Measurements from ENCODE around the gene CRYBG1. TPM values are rescaled to one million over a fixed set of nuclear protein-coding genes. Genes with fewer than 3 reads are reported as not detected.

The CRYBG1 gene
- total and polyA plus RNA-seq, 8 donors: 2.3 to 9.2 (median 4.3) TPM

DNA sequence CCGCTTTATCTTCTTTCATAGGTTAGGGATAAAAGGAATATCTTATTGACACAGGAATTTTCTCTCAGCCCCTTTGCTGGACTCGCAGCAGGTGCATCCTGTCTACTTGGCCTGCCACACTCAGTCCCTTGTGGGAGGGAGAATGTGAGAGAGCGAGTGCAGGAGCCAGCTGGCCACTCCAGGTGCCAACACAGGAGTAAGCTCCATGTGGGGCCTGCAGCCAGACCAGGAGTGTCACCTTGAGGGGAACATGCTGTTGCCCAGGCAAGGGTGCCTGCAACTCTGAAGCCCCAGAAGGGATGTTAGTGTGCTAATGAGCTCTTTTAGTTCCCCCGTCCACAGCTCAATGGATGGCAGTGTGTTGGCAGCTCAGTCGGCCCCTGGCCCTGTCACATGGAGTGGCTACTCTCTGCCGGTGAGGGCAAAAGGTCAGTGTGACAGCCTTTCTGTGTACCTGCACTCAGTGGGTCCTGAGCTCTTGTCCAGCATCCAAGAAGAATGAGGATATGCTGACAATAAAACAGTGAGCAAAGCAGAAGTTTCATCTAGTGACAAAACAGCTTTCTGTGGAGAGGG is 57.1 kb downstream of the CRYBG1 start:
- Histone ChIP-seq H3K4me1 (peaks cover 0 to 3% (median 0%) of the 10 kb centered on the region in 3 donors), H3K27me3 (no peaks in the 10 kb centered on the region), H3K36me3 (no peaks in the 10 kb centered on the region), H3K4me3 (no peak overlapping the region), H3K9me3 (no peaks in the 10 kb centered on the region), H3K27ac (no peak overlapping the region)
- FAIRE-seq: no peak
- WGBS, 2 donors: 68 to 70% methylated on average over 6 of the region's 6 CpGs
- ATAC-seq: peak in 2 of 4 donors; percentile 59 to 90
- peak in 3 of 6 donors; percentile 7 to 69 (median 28) for DNase-seq
- TF ChIP-seq CTCF (IDR thresholded peaks at IDR 0.05): no peak
- intact Hi-C loops (cut with DNase I): no loop called here

DNA sequence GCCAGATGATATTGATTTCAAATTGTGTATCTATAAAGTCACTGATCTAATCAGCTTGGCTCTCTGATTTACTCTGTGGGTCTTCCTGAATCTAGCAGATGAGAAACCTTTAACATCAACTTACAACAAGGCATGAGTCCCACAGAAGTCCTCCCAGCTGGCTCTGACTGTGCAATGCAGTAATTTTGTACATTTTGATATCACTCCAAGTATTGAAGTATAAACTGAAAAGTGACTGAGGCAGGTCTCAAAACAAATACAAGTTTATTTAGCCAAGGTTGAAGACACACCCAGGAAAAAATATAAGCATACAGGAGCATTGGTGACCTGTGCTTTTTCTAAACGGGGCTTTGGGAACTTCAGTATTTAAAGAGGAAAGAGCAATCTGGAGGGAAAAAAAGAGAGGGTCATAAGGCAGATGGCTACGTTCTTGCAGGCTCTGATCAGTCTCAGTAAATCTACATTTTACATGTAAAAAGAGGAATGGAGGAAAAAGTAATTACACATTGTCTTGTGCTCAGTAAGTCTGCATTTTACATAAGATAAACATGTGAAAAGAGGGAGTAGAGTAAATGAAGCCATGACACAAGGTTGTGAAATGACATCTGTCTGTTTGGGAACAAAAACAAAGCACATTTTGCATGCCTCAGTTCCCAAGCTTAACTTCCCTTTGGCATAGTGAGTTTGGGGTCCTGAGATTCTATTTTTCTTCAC is 59.5 kb downstream of the CRYBG1 start:
- no peak for TF ChIP-seq CTCF (IDR thresholded peaks at IDR 0.05)
- intact Hi-C loops (cut with DNase I): no loop called here
- no peak for DNase-seq
- Histone ChIP-seq H3K4me1 (peaks cover 0 to 3% (median 0%) of the 10 kb centered on the region in 3 donors), H3K27ac (no peak overlapping the region), H3K4me3 (no peak overlapping the region), H3K27me3 (no peaks in the 10 kb centered on the region), H3K9me3 (no peaks in the 10 kb centered on the region), H3K36me3 (no peaks in the 10 kb centered on the region)
- no peak for FAIRE-seq
- WGBS, 2 donors: 47 to 48% methylated on average over 2 of the region's 2 CpGs
- no peak for ATAC-seq

GRCh38 chr6:106421496-106421895 is 61.0 kb downstream of the CRYBG1 start:
- intact Hi-C loops (cut with DNase I): no loop called here
- ATAC-seq: no peak
- no peaks in the 10 kb centered on the region for H3K36me3 ChIP-seq
- H3K9me3 ChIP-seq: no peaks in the 10 kb centered on the region
- no peak overlapping the region for H3K4me3 ChIP-seq
- H3K4me1 ChIP-seq: peaks cover 0 to 3% (median 0%) of the 10 kb centered on the region in 3 donors
- WGBS, 2 donors: 96 to 97% methylated on average over 2 of the region's 2 CpGs
- no peak overlapping the region for H3K27ac ChIP-seq
- FAIRE-seq: no peak
- DNase-seq: no peak
- no peak for TF ChIP-seq CTCF (IDR thresholded peaks at IDR 0.05)
- H3K27me3 ChIP-seq: no peaks in the 10 kb centered on the region

GRCh38 chr6:106422534-106422933 is 62.0 kb downstream of the CRYBG1 start:
- TF ChIP-seq CTCF (IDR thresholded peaks at IDR 0.05): no peak
- FAIRE-seq: no peak

DNA sequence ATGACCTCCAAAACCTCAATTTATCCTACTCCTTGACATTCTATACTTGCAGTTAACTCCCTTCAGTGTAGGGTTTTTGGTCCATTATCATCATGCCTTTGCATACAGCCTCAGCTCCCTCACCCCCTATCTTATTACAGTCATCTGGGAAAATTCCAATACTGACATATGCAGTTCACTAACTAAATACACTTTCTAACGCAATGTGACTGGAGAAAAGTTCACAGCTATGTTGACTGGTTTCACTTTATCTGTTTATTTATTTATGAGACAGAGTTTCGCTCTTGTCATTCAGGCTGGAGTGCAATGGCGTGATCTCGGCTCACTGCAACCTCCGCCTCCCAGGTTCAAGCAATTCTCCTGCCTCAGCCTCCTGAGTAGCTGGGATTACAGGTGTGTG is 64.9 kb downstream of the CRYBG1 start:
- intact Hi-C loops (cut with DNase I): no loop called here
- no peak overlapping the region for H3K27ac ChIP-seq
- H3K27me3 ChIP-seq: no peaks in the 10 kb centered on the region
- no peaks in the 10 kb centered on the region for H3K36me3 ChIP-seq
- H3K9me3 ChIP-seq: no peaks in the 10 kb centered on the region
- 80 to 85% methylated on average over 5 of the region's 5 CpGs for WGBS, 2 donors
- FAIRE-seq (no peak), ATAC-seq (no peak), DNase-seq (no peak)
- no peak for TF ChIP-seq CTCF (IDR thresholded peaks at IDR 0.05)
- no peaks in the 10 kb centered on the region for H3K4me1 ChIP-seq
- no peak overlapping the region for H3K4me3 ChIP-seq

More at GRCh38 chr6:106422534-106422933, 62.0 kb downstream of the CRYBG1 start:
- H3K27ac ChIP-seq: no peak overlapping the region
- intact Hi-C loops (cut with DNase I): no loop called here
- no peaks in the 10 kb centered on the region for H3K36me3 ChIP-seq
- no peak for ATAC-seq
- no peaks in the 10 kb centered on the region for H3K27me3 ChIP-seq
- H3K4me1 ChIP-seq: peaks cover 0 to 3% (median 0%) of the 10 kb centered on the region in 3 donors
- H3K4me3 ChIP-seq: no peak overlapping the region
- no peak for DNase-seq
- H3K9me3 ChIP-seq: no peaks in the 10 kb centered on the region

Measured in pancreas (tissue), 10 donors.